ENCODE measurements around the gene COL6A2.
"Not testable (repeated sequence)": the region's sequence is repeated elsewhere in the genome, so short reads cannot be mapped to it uniquely, and the experiment has no call there.

Gene COL6A2

DNA sequence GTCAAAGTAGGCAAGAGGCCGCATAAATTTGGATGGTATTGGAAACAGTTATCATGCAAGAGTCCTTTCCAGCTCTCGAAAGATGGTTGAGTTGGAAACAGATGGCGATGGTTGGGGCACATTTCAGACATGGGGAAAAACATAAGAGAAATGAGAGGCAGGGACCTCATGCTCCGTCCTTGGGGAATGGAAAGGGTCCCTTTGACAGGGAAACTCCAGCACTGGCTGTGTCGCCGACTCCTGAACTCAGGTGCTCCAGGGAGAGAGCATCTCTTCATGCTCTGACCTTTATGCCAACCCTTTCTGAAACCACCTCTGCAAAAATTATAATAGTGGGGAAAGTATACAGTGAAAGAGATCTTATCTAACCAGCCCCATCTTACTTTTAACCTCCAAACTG, 36.8 kb upstream of the COL6A2 start:
- no peak for DNase-seq

DNA sequence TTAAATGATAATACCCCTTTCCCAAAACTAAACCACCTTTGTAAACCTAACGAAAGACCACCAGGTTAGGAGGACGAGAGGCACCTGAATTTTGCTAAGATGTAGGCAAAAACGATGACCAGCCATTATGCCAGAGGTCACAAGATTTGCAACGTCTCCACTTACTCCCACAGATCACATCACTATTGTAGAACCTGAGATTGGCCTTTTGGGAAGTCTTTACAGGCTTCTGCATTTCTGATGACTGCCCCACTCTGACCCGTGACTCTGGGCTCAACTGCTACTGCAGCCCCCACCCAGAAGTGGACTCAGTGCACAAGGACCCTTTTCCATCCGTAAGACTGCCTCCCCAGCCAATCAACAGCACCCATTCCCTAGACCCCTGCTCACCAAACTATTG, 36.4 kb upstream of the COL6A2 start:
- no peak for DNase-seq

DNA sequence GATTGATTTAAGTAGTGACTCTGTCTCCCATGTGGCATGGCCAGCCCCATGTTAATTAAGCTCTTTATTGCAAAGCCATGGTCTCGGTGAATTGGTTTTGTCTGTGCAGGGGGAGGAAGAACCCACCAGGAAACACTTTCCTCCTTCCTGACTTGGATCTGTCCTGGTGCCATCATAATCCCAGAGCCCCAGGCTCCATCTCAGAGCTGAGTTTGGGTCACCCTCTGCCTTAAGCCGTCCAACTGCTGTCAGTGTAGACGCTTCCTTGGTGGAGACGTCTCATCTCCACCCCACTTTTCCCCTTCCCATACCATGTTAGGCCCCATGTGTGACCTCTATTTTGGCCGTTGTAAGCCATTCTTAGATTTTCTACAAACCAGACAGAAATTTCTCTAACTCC, 36.0 kb upstream of the COL6A2 start:
- no peak for DNase-seq

DNA sequence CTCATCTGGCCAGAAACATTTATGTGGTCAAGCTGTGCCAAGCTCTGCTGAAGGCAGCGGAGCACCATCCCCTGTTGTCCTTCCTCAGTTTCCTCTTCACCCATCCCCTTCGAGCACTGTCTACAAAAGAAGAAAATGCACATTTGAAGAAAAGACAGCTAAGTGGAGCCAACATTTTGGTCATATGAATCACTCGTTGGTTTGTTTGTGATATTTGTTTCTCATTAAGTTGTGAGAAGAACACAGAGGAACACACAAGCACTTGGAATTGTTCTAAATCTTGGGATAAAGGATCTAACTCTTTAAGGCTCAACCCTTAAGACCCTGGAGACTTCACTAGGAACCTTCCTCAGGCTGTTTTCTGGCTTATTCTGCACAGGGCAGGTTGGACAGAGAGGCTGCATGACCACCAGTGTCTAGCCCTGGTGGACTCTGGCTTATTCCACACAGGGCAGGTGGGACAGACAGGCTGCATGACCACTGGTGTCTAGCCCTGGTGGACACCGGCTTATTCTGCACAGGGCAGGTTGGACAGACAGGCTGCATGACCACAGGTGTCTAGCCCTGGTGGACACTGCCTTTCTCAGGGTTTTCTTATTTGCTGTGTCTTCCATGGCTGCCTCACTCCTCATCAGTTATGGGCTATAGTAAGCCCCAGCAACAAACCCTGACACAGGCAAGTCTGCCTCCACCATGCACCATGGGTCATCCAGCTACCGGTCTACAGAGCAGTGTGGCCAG, 35.3 kb upstream of the COL6A2 start:
- DNase-seq: no peak

DNA sequence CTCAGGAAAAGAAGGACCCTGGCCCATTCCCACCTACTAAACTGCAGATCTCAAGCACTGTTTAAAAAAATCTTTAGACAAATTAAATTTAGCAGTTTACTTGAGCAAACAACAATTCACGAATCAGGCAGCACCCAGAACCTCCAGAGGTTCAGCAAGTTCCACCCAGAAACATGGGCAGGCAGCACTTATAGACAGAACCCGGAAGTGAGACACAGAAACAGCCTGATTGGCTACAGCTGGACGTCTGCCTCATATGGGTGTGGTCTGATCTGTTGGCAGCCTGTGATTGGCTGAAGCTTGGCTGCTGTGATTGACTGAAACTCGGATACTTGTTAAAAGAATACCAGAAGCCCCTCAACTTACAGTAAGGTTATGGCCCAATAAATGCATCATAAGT, 34.7 kb upstream of the COL6A2 start:
- no peak for DNase-seq

DNA sequence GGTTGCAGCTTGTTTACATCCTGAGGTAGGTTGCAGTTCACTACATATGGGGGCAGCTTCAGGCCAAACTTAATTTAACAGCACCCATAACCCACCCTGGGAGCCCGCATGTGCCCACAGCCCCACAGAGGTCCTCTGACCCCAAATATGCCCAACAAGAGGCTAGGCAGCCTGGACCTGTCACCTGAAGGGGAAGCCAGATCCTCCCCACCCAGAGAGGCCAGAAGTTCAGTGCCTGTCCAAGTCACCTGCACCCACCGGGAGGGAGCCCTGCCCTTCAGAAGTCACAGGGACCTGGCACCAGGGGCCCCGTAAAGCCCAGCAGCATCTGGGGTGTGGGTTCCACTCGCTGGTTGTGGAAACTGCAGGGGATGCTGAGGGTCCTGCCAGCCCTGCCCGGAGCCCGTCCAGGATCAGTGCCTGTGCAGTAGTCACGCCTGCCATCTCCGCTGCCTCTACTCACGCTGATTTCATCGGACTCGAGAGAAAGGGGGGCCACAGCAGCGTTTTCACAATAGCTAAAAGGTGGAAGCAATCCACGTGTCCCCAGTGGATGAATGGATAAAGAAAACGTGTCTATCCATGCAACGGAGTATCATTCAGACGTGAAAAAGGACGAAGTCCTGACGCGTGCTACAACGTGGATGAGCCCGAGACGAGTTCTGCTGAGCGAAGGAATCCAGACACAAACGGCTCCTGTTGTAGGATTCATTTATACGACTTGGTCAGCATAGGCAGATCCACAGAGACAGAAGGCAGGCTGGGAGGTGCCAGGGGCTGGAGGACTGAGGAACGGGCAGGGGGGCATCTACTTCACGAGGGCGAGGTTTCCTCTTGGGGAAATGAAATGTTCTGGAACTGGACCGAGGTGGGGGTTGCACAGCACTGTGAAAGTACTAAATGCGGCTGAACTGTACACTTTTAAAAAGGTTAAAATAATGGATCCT, 33.9 kb upstream of the COL6A2 start:
- DNase-seq: no peak

DNA sequence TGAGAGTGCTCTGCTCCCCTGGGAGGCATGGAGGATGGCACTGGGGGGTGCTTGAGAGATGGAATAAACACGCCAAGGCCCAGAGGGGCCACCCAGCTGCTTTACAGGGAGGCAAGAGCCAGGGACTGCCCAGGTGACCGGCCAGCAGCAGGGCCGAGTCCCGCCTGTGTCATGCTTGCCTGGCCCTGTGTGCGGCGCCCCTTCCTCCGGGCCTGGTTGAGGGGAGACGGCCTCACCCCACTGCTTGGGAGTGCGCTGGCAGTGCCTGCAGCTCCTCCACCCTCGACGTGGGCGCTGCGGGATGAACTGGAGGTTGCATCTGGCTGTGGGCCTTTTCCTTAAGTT, 33.1 kb upstream of the COL6A2 start:
- no peak for DNase-seq

DNA sequence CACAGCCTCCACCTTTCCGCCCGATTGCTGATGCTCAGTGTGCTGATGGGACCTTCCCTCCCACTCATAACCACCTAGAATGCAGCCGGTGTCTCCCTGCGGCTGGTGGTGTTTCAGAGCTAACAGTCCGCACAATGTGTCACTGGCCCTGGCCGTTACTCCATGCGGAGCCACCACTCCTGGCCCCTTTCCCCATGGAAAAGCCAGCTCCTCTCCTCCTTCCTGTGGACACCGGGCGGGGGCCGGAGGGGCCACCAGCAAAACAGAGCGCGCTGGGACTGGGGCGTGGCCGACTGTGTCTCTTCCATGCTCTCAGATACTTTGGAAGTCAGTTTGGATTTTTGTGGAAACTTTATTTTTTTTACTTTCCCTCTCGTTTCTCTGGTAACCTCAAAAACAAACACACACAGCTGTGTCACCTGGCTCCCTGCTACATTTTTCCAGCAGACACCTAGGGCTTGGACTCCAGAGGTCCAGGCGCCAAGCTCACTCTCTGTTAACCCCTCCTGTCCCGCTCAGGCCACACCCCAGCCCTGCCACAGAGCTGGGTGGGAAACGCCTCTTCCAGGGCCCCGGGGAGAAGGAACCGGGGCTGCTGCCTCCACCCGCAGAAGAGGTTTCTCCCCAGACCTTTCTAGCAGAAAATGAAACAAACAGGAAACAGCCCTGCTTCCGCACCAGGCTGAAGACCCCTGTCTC, 32.5 kb upstream of the COL6A2 start:
- no peak for DNase-seq

DNA sequence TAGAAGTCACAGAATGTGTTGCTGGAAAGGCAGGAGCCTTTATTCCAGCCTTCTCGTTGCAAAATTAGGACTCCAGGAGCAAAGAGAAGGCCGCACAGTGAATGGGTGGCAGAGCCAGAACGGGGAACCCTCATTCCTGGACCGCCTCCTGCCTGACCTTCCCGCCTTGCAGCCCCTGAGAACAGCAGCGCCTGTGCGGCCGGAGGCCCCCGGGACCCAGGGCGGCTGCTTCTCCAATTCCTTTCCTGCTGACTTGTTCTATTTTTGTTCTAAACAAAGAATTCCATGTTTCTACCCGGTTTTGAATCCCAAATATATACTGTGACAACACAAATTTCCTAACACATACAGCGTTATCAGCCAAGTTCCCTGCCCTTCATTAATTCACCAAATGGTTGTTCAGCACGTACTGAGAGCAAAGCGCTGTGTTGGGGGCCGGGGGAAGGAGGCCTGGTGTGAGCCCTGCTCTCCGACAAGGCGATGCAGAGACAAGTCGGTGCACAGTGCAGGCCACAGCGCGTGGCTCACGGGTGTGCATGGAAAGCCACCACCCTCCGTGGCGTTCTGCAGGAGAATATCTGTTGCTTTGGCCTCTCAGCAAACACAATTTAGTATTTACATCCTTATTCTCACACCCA, 31.9 kb upstream of the COL6A2 start:
- DNase-seq: no peak

DNA sequence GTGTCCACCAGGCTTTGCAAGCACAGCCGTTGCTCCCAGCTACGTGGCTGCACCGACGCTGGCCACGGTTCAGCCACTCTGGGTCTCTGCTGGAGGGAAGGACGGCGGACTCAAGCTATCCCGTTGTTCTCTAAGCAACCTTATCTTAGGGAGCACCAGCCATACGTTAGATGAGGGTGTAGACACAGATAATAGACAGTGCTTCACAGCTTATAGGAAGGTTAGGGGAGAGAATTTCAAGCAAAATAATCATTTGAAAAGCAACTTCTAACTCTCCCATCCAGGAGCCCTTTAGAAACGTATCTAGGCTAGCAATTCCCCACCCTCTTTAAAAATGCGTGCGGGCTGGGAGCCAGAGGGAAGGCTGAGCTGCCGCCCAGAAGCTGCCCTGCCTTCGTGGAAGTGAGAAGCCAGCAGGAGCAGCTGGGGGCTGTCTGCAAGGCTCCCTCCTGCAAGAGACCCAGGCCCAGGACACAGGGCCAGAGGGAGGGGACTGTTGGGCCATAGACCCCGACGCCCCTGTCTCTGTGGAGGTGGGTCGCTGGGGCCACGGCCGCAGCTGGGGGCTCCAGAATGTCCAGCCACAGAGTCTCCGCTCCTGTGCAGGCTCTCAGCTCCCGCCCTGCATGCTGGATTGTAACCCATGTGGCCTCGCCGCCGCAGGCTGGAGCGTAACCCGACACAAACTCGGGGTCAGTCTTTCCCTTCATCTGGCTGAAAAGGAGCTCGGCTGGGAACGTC, 31.2 kb upstream of the COL6A2 start:
- DNase-seq: no peak

DNA sequence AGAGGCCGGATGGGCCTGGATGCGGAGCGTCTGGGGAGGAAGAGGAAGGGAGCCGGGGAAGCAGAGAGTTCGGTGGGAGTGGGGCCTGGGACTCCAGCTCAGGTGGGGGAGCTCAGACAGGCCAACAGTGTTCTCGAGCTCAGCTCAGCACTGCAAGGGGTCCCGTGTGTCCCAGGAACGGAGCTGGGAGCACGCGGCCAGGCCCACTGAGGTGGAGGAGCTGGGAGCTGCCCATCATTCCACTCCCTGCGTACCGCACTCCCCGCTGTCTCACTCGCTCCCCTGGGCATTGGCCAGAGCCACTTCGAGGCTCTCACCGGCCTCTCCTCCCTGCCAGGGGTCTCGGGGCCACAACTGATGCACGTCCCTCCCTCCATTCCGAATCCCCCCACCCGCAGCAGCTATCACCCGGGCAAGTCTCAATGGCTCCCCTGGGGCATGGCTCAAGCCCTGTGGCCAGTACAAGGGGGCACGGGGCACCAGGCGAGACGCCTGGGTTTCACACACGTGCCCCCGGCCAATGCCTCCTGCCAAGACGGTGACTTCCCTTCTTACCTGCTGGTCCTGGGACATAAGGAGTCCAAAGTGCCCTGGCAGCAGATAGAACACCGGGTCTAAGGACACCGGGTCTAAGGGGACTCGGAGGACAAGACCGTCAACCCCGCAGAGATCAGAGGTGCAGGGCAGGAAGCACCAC, 30.3 kb upstream of the COL6A2 start:
- DNase-seq: no peak

DNA sequence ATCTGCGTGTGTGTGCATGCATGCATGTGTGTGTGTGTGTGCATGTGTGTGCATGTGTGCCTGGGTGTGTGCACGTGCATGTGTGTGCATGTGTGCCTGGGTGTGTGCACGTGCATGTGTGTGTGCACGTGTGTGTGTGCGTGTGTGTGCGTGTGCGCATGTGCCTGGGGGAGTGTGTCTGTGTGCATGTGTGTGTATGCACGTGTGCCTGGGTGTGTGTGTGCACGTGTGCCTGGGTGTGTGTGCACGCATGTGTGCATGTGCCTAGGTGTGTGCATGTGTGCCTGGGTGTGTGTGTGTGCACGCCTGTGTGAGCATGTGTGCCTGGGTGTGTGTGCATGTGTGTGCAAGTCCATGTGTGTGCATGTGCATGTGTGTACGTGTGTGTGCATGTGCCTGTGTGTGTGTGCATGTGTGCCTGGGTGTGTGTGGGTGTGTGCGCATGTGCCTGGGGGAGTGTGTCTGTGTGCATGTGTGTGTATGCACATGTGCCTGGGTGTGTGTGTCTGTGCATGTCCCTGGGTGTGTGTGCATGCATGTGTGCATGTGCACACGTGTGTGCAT, 29.3 kb upstream of the COL6A2 start:
- no peak for DNase-seq

DNA sequence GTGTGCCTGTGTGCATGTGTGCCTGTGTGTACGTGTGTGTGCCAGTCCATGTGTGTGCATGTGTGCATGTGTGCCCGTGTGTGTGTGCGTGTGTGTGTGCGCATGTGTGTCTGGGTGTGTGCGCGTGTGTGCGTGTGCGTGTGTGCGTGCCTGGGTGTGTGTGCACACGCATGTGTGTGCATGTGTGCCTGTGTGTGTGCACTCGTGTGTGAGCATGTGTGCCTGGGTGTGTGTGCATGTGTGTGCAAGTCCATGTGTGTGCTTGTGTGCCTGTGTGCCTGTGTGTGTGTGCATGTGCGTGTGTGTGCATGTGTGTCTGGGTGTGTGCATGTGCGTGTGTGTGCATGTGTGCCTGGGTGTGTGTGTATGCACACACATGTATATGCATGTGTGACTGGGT, 28.7 kb upstream of the COL6A2 start:
- no peak for DNase-seq

DNA sequence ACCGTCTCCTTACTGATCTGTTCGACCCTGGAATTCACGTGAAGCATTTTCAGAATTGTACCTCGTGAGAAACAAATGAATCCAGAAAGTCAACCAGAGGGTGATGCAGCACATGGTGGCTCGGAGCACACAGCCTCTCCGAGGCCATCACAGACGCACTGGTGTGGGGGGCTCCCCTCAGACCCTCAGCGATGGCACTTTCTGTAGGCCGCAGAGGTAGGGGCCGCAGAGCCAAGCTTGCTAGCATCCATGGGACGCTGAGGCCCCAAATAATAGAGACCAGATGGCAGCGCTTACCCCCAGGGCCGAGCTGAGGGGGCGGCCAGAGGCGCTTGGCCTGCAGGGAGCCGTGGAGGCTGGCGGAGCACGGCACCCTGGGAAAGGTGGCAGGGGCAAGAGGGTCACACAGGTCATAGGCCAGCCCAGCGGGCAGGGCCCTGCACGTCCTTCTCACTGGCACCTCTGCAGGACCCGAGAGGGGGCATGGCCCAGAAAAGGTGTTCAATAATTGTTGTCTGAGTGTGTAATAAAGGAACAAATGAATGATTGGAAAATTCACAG, 28.1 kb upstream of the COL6A2 start:
- DNase-seq: no peak

DNA sequence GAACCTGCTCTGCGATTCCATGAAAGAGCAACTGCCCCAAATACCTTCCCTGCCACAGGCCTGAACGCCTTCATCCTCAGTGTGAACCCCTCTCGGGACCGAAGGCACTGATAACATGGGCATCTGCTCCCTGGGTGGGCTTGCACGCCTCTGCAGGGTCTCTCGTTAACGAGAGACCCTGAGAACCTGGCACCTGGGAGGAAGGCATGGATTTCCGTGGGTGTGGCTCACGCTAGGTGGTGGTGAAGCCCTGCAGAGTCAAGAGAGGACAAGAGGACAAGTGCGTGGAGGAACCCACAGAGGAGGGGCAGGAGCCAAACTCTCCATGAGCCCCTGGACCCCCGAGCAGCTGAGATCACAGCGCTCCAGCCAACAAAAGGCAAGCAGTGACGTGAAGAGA, 26.8 kb upstream of the COL6A2 start:
- DNase-seq: no peak

DNA sequence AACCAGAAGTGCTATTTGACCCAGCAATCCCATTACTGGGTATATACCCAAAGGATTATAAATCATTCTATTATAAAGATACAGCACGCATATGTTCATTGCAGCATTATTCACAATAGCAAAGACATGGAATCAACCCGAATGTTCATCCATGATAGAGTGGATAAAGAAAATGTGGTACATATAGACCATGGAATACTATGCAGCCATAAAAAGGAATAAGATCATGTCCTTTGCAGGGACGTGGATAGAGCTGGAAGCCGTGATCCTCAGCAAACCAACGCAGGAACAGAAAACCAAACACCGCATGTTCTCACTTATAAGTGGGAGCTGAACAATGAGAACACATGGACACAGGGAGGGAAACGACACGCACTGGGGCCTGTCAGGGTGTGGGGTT, 21.2 kb upstream of the COL6A2 start:
- not testable (repeated sequence) for DNase-seq

DNA sequence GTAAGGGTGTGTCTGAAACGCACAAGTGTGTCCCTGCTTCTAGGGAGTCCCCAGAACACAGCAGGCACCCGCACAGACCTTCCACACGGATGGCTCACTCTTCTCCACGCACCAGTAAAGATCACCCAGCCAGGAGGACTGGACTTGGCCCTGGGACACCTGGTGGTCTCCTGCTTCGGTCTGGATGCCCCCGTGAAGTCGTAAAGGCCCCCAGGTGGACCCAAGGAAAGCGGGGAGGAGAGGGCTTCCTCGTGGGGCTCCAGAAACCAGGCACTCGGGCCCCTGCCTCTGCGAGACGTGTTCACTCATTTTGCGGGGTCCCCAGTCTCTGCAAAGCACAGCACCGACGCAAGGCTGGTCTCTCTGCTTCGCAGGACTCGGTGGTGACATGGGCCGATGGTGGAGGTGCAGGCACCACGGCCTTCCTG, 20.2 kb upstream of the COL6A2 start:
- DNase-seq: no peak

DNA sequence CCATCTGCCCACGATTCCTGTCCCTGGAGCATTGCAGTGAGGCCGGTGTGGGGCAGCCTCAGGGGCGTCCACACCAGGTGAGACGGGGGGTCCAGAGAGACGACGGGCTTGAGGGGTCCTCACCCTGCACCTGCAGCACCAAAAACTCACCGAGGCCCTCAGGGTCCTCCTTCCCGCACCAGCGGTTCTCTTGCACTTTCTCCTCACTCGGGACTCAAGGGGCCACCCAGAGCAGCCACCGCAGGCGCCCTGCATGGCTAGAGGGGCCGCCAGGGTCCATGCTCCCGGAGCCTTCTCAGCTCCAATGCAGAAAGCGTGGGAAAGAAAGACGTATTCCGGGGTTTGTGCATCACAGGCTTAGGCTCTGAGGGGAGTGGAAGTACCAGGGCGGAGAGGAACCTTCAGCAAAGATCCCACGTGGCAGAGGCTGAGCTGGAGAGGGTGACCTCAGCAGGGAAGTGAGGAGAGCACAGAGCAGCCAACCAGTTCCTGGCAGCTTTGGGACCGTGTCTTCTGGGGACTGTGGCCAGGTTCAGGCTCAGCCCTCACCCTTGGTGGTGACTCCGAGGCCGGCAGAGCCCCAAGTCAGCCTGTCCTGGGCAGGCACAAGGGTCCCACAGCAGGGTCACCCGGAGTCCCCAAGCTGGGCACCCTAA, 19.5 kb upstream of the COL6A2 start:
- no peak for DNase-seq

DNA sequence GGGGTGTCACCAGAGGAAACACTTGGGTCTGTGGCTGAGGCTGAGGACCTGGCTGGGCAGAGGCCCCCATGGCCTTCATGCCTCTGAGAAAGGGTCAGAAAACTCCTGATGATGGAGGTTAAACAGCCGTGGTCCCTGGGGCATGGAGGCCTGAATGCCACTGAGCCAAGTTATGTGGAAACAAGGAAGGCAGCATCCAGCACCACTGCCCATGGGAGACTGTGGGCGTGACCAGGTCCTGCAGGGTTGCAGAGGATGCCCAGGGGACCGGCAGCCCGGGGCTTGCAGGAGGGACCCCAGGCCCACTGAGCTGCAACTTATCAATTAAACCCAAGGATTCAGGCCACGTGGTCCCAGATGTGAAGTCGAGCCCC, 18.9 kb upstream of the COL6A2 start:
- DNase-seq: no peak

DNA sequence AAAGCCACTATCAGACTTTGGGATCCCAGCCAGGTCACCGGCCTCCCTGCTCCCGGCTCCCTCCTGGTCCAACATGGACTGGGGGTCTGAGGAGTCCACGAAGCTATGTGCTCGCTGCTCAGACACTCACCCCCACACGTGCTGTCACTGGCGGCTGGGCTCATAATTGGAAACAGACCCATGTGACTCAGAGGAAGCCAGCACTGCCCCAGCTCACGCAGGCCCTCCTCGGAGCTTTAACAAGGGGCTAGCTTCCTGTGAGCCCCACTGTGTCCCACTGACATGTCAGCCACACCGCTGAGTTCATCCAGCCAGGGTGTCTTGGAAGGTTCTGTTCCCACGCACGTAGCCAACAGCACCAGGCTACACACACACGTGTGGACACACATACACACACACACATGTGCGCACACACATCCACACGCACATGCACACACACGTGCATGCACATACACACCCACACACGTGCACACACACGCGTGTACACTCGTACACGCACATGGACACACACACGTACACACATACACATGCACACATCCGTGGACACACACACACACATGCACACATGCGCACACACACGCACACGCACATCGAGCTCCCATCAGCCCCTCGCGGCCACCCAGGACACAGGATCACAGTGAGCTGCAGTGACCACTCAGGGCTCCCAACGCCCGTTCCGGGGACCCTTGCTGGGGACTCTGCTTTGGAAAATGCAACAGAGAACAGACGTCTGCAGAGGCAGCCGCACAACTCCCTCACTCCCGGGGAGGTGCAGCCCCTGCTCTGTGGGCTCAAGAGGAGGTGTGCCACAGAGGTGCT, 18.4 kb upstream of the COL6A2 start:
- DNase-seq: no peak
